Measurements from ENCODE around the gene TMEM179B. TPM values are rescaled to one million over a fixed set of nuclear protein-coding genes. Genes with fewer than 3 reads are reported as not detected.

Gene TMEM179B
- total and polyA plus RNA-seq, 12 donors: 9.4 to 54.4 (median 19.7) TPM

- Histone ChIP-seq H3K4me1 (peaks cover 10 to 30% (median 21%) of the 10 kb centered on the region in 9 donors), H3K27ac (no peak overlapping the region), H3K4me3 (no peak overlapping the region), H3K36me3 (peaks cover 0 to 45% (median 15%) of the 10 kb centered on the region in 9 donors), H3K9me3 (no peaks in the 10 kb centered on the region), H3K27me3 (no peaks in the 10 kb centered on the region)
- intact Hi-C loops (cut with DNase I): loop anchor here in 2 of 10 donors (5.0 kb wide), 1 partner anchor 47 kb away; the partner anchor contains the start of genes HNRNPUL2 (in 2 of the 2) and TTC9C (in 2 of the 2)
- WGBS, 2 donors: 91% methylated on average over 6 of the region's 6 CpGs
- no peak for ATAC-seq
- DNase-seq: no peak
- TF ChIP-seq CTCF (IDR thresholded peaks at IDR 0.05): no peak
Observed at GRCh38 chr11:62774407-62774806, 12.8 kb upstream of the TMEM179B start.

- no peak for DNase-seq
- Histone ChIP-seq H3K27me3 (no peaks in the 10 kb centered on the region), H3K4me1 (peaks cover under 1 to 18% (median 10%) of the 10 kb centered on the region in 9 donors), H3K27ac (no peak overlapping the region), H3K4me3 (no peak overlapping the region), H3K9me3 (no peaks in the 10 kb centered on the region), H3K36me3 (peaks cover 0 to 58% (median 15%) of the 10 kb centered on the region in 9 donors)
- no peak for TF ChIP-seq CTCF (IDR thresholded peaks at IDR 0.05)
- 91% methylated on average over 17 of the region's 17 CpGs for WGBS, 2 donors
- intact Hi-C loops (cut with DNase I): no loop called here
- no peak for ATAC-seq
Observed at GRCh38 chr11:62775646-62776045, 11.6 kb upstream of the TMEM179B start.

GRCh38 chr11:62777389-62777788 lies 9.8 kb upstream of the TMEM179B start:
- TF ChIP-seq CTCF (IDR thresholded peaks at IDR 0.05): no peak

GRCh38 chr11:62778441-62778840 lies 8.8 kb upstream of the TMEM179B start:
- WGBS, 2 donors: 91 to 95% methylated on average over 3 of the region's 3 CpGs
- H3K36me3 ChIP-seq: peaks cover 0 to 81% (median 21%) of the 10 kb centered on the region in 9 donors
- intact Hi-C loops (cut with DNase I): no loop called here
- H3K4me3 ChIP-seq: no peak overlapping the region
- H3K27me3 ChIP-seq: no peaks in the 10 kb centered on the region
- H3K4me1 ChIP-seq: peaks cover 0 to 4% (median 0%) of the 10 kb centered on the region in 9 donors
- DNase-seq (no peak), ATAC-seq (peak in 3 of 8 donors; percentile 8 to 27 (median 15))
- H3K27ac ChIP-seq: no peak overlapping the region
- no peak for TF ChIP-seq CTCF (IDR thresholded peaks at IDR 0.05)
- H3K9me3 ChIP-seq: no peaks in the 10 kb centered on the region

More at GRCh38 chr11:62777389-62777788, 9.8 kb upstream of the TMEM179B start:
- ATAC-seq (no peak), DNase-seq (no peak)
- H3K4me1 ChIP-seq: peaks cover 0 to 6% (median under 1%) of the 10 kb centered on the region in 9 donors
- 89 to 92% methylated on average over 2 of the region's 2 CpGs for WGBS, 2 donors
- H3K4me3 ChIP-seq: no peak overlapping the region
- H3K27me3 ChIP-seq: no peaks in the 10 kb centered on the region
- intact Hi-C loops (cut with DNase I): no loop called here
- peaks cover 0 to 72% (median 16%) of the 10 kb centered on the region in 9 donors for H3K36me3 ChIP-seq
- H3K9me3 ChIP-seq: no peaks in the 10 kb centered on the region
- no peak overlapping the region for H3K27ac ChIP-seq

Measured in heart right ventricle (tissue), 16 donors.